GM11168 (cell line): Measurements from ENCODE around the gene HECW1.
"Not testable (repeated sequence)": the region's sequence is repeated elsewhere in the genome, so short reads cannot be mapped to it uniquely, and the experiment has no call there.

Experiments
- in situ Hi-C: fragments of 300-500 bp; cut with MboI; formaldehyde crosslinking; loops from one replicate; pipeline ENCODE4 v1.12.0; 2022; ENCODE audit warnings: low sequenced_read_pairs; ENCODE audit not compliant: unreplicated experiment

HECW1 gene

GRCh38 chr7:43550427-43550826 lies 438.0 kb downstream of the HECW1 start:
- in situ Hi-C loops = no loop called here

GRCh38 chr7:43552122-43552521 lies 439.7 kb downstream of the HECW1 start:
- in situ Hi-C loops = no loop called here

GRCh38 chr7:43553999-43554398 lies 441.6 kb downstream of the HECW1 start:
- in situ Hi-C loops = no loop called here

- in situ Hi-C loops = no loop called here
Observed at GRCh38 chr7:43554423-43554822, 442.0 kb downstream of the HECW1 start.

GRCh38 chr7:43557831-43558495 lies 445.5 kb downstream of the HECW1 start:
- in situ Hi-C loops = no loop called here

- in situ Hi-C loops = no loop called here
Observed at GRCh38 chr7:43559171-43559945, 446.9 kb downstream of the HECW1 start.

- in situ Hi-C loops = no loop called here
Observed at GRCh38 chr7:43559946-43560335, 447.5 kb downstream of the HECW1 start.

GRCh38 chr7:43560742-43561330 lies 448.4 kb downstream of the HECW1 start:
- in situ Hi-C loops = no loop called here

GRCh38 chr7:43562383-43562782 lies 449.9 kb downstream of the HECW1 start:
- in situ Hi-C loops = no loop called here

GRCh38 chr7:43565786-43566185 lies 453.3 kb downstream of the HECW1 start:
- in situ Hi-C loops = no loop called here

- in situ Hi-C loops = no loop called here
Observed at GRCh38 chr7:43568529-43568928, 456.1 kb downstream of the HECW1 start.

GRCh38 chr7:43569424-43569823 lies 457.0 kb downstream of the HECW1 start:
- in situ Hi-C loops = no loop called here

GRCh38 chr7:43570688-43571365 lies 458.4 kb downstream of the HECW1 start:
- in situ Hi-C loops = no loop called here

GRCh38 chr7:43572516-43573049 lies 460.1 kb downstream of the HECW1 start:
- in situ Hi-C loops = no loop called here

GRCh38 chr7:43573832-43574231 lies 461.4 kb downstream of the HECW1 start:
- in situ Hi-C loops = not testable (repeated sequence)

- in situ Hi-C loops = no loop called here
Observed at GRCh38 chr7:43575506-43575905, 463.1 kb downstream of the HECW1 start.

- in situ Hi-C loops = no loop called here
Observed at GRCh38 chr7:43576241-43576640, 463.8 kb downstream of the HECW1 start.

GRCh38 chr7:43577485-43577951 lies 465.1 kb downstream of the HECW1 start:
- in situ Hi-C loops = no loop called here

GRCh38 chr7:43582503-43583423 lies 470.3 kb downstream of the HECW1 start, which contains the start of gene STK17A:
TSS of gene STK17A (plus strand) at chr7:43583108. CDS start at chr7:43583244, 136 bp downstream.
- in situ Hi-C loops = loop anchor here (5.0 kb wide), 2 partner anchors 125 to 255 kb away; no protein-coding TSS in a partner anchor
